Left forelimb (tissue), 1 donor: Measurements from ENCODE around the gene KHK.
"Not testable (repeated sequence)": the region's sequence is repeated elsewhere in the genome, so short reads cannot be mapped to it uniquely, and the experiment has no call there.

Experiments used
- DNase-seq: peaks from one replicate; pipeline ENCODE4 v3.0.0-alpha.2; 2018; ENCODE audit warnings: low spot score

KHK gene

DNA sequence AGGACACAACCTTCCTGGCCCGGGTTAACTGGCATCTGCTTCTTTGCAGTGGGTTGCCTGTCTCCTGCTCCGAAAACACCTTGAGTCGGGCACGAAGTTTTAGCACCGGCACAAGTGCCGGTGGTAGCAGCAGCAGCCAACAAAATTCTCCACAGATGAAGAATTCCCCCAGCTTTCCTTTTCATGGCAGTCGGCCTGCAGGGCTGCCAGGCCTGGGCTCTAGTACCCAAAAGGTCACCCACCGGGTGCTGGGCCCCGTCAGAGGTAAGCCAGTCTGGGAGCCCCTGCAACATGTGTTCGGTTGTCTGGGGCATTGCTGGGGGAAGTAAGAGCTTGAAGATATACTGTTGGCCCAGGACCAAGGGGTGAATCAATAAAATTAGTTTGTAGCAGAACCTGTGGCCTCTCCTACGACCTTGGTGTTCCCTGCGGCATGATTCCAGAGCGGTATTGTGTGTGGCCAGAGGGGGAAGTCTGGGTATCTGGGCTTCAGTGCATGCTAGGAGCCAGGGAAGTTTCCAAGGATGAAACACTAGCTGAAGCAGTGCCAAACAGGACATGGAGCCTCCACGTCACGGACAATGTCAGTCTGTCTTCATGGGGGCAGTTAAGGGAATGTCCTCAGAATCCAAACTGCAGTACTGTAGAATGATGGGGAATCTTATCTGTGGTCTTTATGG, 27.3 kb upstream of the KHK start:
- DNase-seq, result no peak

- no peak for DNase-seq
Observed at GRCh38 chr2:27060323-27060722, 26.2 kb upstream of the KHK start.

DNA sequence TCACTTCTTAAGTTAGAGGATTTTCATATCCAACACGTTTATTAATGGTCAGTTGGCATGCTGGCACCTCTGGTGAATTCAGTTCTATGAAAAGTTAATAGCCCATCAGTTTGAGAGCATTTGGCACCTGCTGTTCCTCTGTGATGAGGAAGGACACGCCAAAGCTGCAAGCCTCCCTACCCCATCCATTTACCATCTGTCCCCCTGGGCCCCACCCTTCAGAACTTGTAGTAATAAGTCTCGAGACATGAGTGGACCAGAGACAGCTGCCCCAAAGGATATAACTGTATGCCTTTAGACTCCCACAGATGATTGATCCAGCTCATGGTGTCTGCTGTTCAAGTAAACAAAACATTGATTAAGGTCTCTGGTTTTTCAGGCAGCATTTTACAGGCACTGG, 21.4 kb upstream of the KHK start:
- DNase-seq, result no peak

GRCh38 chr2:27067385-27067784, 19.2 kb upstream of the KHK start:
- no peak for DNase-seq

GRCh38 chr2:27069436-27069835, 17.1 kb upstream of the KHK start:
- no peak for DNase-seq

DNA sequence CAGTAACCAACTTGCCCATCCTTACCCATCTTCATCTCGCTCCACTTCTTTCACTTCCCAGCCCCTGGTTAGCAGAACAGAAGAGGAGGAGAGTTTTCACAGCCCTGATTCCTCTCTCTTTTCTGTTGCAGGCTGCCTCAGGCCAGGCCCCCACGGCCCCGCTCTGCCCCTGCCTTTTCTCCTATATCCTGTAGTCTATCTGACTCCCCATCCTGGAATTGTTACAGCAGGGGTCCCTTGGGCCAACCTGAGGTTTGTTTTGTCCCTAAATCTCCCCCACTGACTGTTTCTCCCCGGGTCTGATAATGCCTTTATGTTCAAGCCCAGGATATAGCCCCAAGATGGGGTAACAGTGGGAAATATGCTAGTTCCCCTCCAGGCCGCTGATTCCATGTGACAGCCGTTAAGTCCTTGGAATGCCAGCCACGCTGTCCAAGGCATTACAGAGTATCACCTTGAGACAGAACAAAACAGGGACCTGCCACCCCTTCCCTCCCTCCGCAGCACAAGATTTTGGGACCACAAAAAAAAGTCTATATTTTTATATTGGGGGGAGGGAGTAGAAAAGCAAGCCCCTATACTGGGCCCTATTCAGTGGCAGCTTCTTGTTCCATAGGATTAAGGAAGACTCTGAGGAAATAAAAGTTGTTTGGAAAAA, 16.5 kb upstream of the KHK start:
- DNase-seq, result no peak

GRCh38 chr2:27070653-27071276, 15.8 kb upstream of the KHK start:
- DNase-seq, result no peak

GRCh38 chr2:27071277-27071989, 15.1 kb upstream of the KHK start, which contains the start of gene OST4:
OST4 (minus strand) TSS chr2:27071654.
- peak; percentile 95 for DNase-seq

GRCh38 chr2:27071990-27072830, 14.4 kb upstream of the KHK start:
- peak; percentile 90 for DNase-seq

GRCh38 chr2:27072920-27073319, 13.7 kb upstream of the KHK start:
- DNase-seq, result no peak

- DNase-seq, result no peak
Observed at GRCh38 chr2:27073782-27074181, 12.8 kb upstream of the KHK start.

DNA sequence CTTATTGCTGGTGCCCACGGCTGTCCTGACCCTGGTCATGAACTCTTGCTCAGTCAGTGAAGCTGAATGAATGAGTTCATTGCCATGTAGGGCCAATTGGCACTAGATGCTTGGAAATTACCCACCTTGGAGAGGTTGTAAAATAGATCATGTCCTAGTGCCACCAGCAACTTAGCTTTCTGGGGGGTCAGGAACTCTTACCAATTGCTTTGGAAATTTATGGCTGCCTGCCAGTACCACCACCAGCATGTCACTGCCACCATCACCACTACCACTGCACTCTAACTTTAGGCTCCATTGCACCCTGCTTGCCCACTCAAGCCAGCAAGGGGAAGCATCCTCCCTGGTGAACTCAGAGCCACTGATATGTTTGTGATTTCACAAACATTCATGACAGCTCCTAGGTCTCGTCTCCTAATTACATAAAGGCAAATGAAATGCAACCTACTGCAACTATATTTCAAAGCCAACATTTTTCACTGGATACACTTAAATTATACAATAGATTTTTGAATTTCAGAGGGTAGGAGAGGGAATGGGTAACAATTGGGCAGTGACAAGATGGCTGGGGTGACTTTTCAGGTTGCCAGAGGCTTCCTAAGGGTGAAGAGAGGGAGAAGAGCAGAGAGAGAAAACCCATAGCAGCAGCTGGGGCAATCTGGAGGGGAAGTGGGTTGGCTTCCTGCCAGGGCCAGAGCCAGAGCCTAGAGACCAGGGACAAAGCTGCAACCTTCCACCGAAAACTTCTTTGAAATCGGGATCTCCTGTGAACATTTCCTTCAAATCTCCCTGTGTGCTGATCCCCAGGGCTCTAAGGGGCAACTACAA, 11.6 kb upstream of the KHK start:
- DNase-seq, result no peak

- not testable (repeated sequence) for DNase-seq
Observed at GRCh38 chr2:27075566-27075871, 11.1 kb upstream of the KHK start.

DNA sequence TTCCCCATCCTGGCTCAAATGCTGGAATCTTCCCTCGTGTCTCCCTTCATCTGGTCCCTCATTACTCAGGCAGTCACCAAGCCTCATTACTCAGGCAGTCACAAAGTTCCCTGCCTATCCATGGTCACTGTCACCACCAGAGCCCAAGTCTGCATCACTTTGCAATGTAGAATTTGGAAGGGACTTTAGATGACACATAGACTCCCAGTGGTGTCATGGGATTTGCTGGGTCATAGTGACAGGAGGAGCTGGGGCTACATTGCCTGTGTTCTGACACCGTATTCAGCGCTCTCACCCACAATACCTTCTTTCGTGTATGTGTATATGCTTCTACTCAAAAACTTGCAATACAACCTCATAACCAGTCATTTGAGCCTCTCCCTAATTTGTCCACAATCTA, 10.2 kb upstream of the KHK start:
- DNase-seq, result no peak

- DNase-seq, result no peak
Observed at GRCh38 chr2:27077231-27077630, 9.3 kb upstream of the KHK start.

GRCh38 chr2:27078267-27079194, 8.0 kb upstream of the KHK start, which contains the start of gene EMILIN1:
EMILIN1 (plus strand) TSS chr2:27078615; CDS start chr2:27079066, 451 bp downstream.
- peak; percentile 96 for DNase-seq

DNA sequence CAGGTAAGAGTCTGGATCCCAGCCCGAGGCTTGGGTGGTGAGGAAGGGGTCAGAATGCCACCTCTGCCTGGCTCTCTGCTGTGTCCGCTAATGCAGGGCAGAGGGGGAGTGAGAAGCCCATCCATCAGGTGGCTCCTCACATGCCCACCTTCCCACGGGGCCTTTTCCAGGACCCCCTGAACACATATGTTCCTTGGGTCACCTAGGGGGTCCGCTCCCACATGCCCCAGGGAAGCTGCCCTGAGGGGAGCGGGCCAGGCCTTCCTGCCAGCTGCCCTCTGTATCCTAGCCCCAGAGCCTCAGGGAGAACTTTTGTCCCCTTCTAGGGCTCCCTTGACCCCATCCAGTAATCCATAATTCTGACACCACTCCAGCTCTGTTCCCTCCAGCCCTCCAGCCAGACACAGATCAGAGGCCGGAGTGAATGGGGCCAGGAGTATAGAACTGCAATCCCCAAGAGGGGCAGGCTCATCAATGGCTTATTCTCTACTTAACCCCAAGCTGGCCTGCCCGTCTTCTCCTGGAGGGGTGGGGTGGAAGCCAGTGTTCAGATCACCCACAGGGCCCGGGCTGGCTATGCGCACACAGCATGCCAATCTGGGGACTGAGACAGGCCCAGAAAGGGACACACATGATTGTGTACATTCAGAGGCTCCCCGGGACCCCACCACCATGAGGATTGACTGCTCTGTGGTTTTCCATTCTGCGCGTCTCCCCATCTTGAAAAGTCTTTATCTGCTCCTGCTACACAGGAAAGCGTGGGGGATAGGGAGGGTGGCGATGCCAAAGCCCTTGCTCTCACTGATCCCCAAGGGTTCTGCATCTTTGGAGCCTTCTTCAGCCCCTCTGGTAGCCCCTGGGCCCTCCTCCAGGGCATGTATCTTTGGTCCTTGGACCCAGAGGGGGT, 7.1 kb upstream of the KHK start:
- DNase-seq, result no peak

DNA sequence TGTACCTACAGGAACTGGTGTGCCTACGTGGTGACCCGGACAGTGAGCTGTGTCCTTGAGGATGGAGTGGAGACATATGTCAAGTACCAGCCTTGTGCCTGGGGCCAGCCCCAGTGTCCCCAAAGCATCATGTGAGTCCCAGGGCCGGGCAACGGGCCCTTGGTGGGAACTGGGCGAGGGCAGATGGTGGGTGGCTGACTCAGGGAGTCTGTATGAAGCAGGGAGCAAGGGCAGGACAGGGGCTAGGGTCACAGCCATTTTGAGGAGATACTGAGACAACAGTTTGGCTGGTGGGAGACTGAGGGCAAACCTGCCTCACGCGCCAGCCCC, 6.5 kb upstream of the KHK start:
- DNase-seq, result no peak

- DNase-seq, result no peak
Observed at GRCh38 chr2:27080603-27080936, 6.0 kb upstream of the KHK start.
